Psoas muscle (tissue), 8 donors: ENCODE data around the gene DNAAF3. TPM values are rescaled to one million over a fixed set of nuclear protein-coding genes. Genes with fewer than 3 reads are reported as not detected.

Experiments used
- ATAC-seq, 4 donors: fragments of 200-7000 bp; cut with Tn5 transposase; one replicate each; pipeline ENCODE4 v1.9.1; 2020; ENCODE audit warnings: moderate library complexity in 3 of 4, mild to moderate bottlenecking in 2 of 4
- DNase-seq, 2 donors: peaks; one replicate each; pipeline ENCODE4 v3.0.0-alpha.2; 2020
- H3K27ac ChIP-seq: fragments of 200-600 bp; one replicate; pipeline ENCODE4 v1.8.0; 2022
- H3K27me3 ChIP-seq, 3 donors: fragments of 200-600 bp in 1 of 3; one replicate each; pipeline versions ENCODE4 v1.6.1 to v1.8.0; 2013 to 2022; ENCODE audit warnings: low read length in 2 of 3, mild to moderate bottlenecking in 2 of 3, moderate library complexity in 1 of 3; ENCODE audit not compliant: insufficient read depth in 3 of 3
- H3K36me3 ChIP-seq, 2 donors: fragments of 200-600 bp in 1 of 2; one replicate each; pipeline versions ENCODE4 v1.6.1 to v1.8.0; 2013 to 2022; ENCODE audit warnings: low read depth in 1 of 2, mild to moderate bottlenecking in 1 of 2, moderate library complexity in 1 of 2; ENCODE audit not compliant: insufficient read depth in 1 of 2
- H3K4me1 ChIP-seq: fragments of 200-600 bp; one replicate; pipeline ENCODE4 v1.8.0; 2022
- H3K4me3 ChIP-seq: fragments of 200-600 bp; one replicate; pipeline ENCODE4 v1.8.0; 2022; ENCODE audit warnings: mild to moderate bottlenecking
- H3K9me3 ChIP-seq: fragments of 200-600 bp; one replicate; pipeline ENCODE4 v1.8.0; 2022
- WGBS, 3 donors: extraction: QIAGEN DNeasy Blood & Tissue Kit; methylation state at CpG; one replicate each; pipeline versions ENCODE4 v1.1.6 to v1.1.7; 2013; 5-methylcytosine and 5-hydroxymethylcytosine counted together
- intact Hi-C, 2 donors: fragments of 100-400 bp; cut with DNase I; formaldehyde crosslinking; loops; one replicate each; pipeline versions ENCODE4 v1.11.0 to v1.14.2; 2022
- polyA plus RNA-seq, 3 donors: library from polyadenylated mRNA; stranded (reverse); fragments of 200-250 nt; gene quantifications; one replicate each; pipeline ENCODE4 v1.2.3, GENCODE V29; 2013
- total RNA-seq, 4 donors: library from RNA; stranded (reverse); fragmentation: NEBNext Ultra II Directional in 2 of 4; extraction: Animal tissue kit (Norgen Biotek cat#: 25700) in 2 of 4; gene quantifications; one replicate each; pipeline versions ENCODE4 v1.2.1 to v1.2.4, GENCODE V29; 2021 to 2023
- TF ChIP-seq, protein P1 (sequence below): fragments of 200-600 bp; IDR thresholded peaks from one replicate; pipeline ENCODE4 v1.8.0; 2022; ENCODE audit warnings: antibody characterized with exemption
- donor health status: healthy with polysubstance abuse.
- donor health status: DM: no; HTN: no; CAD: no; lungs with moderate emphysema.
- donor health status: Bipolar disorder and iron deficiency.
- donor health status: healthy.
- donor health status: DM: yes; HTN: yes; CAD: no.
- donor health status: DM: no; HTN: no; CAD: no.
- donor health status: DM: no; HTN: no; CAD: no.
- donor health status: DM: yes; HTN: yes; CAD: no.

The DNAAF3 gene
- total and polyA plus RNA-seq, 7 donors: 0.06 to 0.47 (median 0.34) TPM; not detected in 4

DNA sequence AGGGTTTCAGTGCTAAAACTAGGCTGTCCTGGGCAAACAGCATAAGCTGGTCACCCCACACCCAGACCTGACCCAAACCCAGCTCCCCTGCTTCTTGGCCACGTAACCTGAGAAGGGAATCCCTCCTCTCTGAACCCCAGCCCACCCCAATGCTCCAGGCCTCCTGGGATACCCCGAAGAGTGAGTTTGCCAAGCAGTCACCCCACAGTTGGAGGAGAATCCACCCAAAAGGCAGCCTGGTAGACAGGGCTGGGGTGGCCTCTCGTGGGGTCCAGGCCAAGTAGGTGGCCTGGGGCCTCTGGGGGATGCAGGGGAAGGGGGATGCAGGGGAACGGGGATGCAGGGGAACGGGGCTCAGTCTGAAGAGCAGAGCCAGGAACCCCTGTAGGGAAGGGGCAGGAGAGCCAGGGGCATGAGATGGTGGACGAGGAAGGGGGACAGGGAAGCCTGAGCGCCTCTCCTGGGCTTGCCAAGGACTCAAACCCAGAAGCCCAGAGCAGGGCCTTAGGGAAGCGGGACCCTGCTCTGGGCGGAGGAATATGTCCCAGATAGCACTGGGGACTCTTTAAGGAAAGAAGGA lies 51.8 kb downstream of the DNAAF3 start:
- H3K36me3 ChIP-seq: peaks cover 3 to 4% of the 10 kb centered on the region in 2 donors
- peaks cover 15% of the 10 kb centered on the region for H3K4me1 ChIP-seq
- peak overlapping the region; percentile 89 for H3K4me3 ChIP-seq
- H3K27me3 ChIP-seq: no peaks in the 10 kb centered on the region
- intact Hi-C loops: no loop called here
- DNase-seq: peak in 1 of 2 donors; percentile 40
- ATAC-seq: no peak
- WGBS, 3 donors: 77 to 86% (median 81%) methylated on average over 8 to 9 of the region's 9 CpGs
- H3K9me3 ChIP-seq: no peaks in the 10 kb centered on the region
- TF ChIP-seq, protein P1, sequence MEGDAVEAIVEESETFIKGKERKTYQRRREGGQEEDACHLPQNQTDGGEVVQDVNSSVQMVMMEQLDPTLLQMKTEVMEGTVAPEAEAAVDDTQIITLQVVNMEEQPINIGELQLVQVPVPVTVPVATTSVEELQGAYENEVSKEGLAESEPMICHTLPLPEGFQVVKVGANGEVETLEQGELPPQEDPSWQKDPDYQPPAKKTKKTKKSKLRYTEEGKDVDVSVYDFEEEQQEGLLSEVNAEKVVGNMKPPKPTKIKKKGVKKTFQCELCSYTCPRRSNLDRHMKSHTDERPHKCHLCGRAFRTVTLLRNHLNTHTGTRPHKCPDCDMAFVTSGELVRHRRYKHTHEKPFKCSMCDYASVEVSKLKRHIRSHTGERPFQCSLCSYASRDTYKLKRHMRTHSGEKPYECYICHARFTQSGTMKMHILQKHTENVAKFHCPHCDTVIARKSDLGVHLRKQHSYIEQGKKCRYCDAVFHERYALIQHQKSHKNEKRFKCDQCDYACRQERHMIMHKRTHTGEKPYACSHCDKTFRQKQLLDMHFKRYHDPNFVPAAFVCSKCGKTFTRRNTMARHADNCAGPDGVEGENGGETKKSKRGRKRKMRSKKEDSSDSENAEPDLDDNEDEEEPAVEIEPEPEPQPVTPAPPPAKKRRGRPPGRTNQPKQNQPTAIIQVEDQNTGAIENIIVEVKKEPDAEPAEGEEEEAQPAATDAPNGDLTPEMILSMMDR: no peak
- peak overlapping the region; percentile 3 for H3K27ac ChIP-seq

DNA sequence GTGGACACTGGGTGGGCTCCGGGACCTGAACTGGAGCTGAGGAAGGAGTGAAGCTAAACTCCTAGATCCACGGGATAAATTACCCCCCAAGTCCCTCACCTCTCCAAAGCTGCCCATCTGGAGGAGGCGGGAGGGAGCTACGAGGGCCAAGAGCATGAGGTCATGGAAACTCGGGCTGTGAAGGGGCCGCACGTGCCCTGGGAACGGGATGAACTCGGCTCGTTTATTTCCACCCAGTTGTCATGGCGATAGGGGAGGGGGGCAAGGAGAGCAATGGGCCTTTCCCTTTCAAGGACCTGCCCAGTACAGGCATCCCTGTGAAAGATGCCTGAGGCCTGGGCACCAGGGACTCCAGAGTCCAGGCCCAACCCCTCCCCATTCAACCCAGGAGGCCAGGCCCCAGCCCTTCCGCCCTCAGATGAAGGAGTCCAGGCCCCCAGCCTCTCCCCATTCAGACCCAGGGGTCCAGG lies 52.8 kb downstream of the DNAAF3 start:
- H3K4me1 ChIP-seq: peaks cover 15% of the 10 kb centered on the region
- H3K9me3 ChIP-seq: no peaks in the 10 kb centered on the region
- 11 to 24% (median 20%) methylated on average over 9 to 12 of the region's 12 CpGs for WGBS, 3 donors
- peak overlapping the region; percentile 41 for H3K4me3 ChIP-seq
- TF ChIP-seq, protein P1: no peak
- intact Hi-C loops: no loop called here
- peak in 1 of 4 donors; percentile 38 for ATAC-seq
- peak overlapping the region; percentile 66 for H3K27ac ChIP-seq
- H3K27me3 ChIP-seq: no peaks in the 10 kb centered on the region
- peaks cover 3 to 15% of the 10 kb centered on the region in 2 donors for H3K36me3 ChIP-seq
- peak; percentile 81 to 91 for DNase-seq

DNA sequence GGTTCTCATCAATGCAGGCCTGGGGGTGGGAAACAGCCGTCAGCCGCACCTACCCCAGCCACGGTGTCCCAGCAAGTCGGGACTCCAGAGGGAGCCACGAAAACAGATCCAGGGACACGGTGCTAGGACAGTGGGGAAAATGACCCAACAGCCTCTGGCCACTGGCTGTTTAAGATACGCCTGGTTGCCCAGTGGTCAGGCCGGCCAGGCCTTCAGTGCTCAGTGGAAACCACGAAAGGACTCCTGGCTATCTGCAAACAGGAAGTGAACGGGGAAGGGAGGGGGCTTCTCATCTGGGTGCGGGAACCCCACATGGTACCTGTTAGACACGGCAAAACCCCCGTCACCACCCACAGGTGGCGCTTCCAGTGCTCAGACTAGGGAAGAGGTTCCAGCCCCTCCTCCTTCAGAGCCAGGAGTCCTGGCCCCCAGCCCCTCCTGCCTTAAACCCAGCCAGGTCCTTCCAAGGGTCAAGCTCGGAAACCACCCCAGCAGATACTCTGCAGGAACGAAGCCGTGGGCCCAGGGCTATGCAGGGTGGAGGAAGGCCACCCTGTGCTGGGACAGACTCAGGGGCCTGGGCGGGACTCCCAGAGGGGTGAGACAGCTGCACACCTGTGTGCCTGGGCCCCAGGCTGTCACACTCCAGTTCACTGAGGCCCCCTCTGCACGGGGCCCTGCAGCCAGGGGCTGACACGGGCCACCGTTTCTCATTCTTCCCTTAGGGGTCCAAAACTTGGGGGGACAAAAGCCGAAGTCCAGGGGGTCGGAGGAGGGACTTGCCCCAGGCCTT lies 53.4 kb downstream of the DNAAF3 start:
- intact Hi-C loops: no loop called here
- H3K9me3 ChIP-seq: no peaks in the 10 kb centered on the region
- ATAC-seq: no peak
- peak overlapping the region; percentile 66 for H3K27ac ChIP-seq
- H3K27me3 ChIP-seq: no peaks in the 10 kb centered on the region
- H3K4me3 ChIP-seq: peak overlapping the region; percentile 41
- H3K4me1 ChIP-seq: peaks cover 13% of the 10 kb centered on the region
- WGBS, 3 donors: 62 to 64% (median 63%) methylated on average over 23 of the region's 23 CpGs
- peaks cover 3 to 17% of the 10 kb centered on the region in 2 donors for H3K36me3 ChIP-seq
- TF ChIP-seq, protein P1: no peak
- no peak for DNase-seq

DNA sequence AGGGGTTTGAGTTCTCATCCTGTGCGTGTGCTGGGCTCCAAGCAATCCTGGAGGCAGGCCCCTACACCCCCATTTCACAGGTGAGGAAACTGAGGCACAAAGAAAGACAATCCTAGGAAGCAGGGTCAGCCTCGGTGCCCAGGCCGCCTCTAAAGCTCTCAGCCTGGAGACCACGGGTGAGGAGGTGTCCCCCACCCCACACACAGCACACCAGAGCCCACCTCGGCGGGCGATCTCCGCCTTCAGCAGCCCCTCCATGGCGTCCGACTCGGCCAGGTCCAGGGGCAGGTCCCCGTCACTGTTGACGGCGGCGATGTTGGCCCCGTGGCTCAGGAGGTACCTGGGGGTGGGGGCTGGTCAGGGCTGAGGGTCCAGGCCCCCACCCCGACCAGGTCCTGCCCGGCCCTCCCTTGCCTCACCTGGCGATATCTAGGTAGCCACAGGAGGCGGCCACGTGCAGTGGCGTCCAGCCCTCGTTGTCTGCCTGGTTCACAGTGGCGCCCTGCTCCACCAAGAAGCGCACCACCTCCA lies 54.1 kb downstream of the DNAAF3 start:
- Histone ChIP-seq H3K4me3 (no peak overlapping the region), H3K4me1 (peaks cover 13% of the 10 kb centered on the region), H3K36me3 (peaks cover 3 to 17% of the 10 kb centered on the region in 2 donors), H3K9me3 (no peaks in the 10 kb centered on the region), H3K27ac (peak overlapping the region; percentile 66), H3K27me3 (no peaks in the 10 kb centered on the region)
- TF ChIP-seq, protein P1: no peak
- intact Hi-C loops: no loop called here
- peak in 1 of 2 donors; percentile 52 for DNase-seq
- ATAC-seq: no peak
- WGBS, 3 donors: 92 to 96% (median 92%) methylated on average over 23 to 25 of the region's 25 CpGs
